SU-DHL-6 (cell line): Measurements from ENCODE around the gene KLF16.

Source experiments
- CTCF ChIP-seq: fragments of 200-600 bp; sonication (generic); IDR thresholded peaks from one replicate; pipeline ENCODE4 v1.5.1; 2017; ENCODE audit warnings: antibody characterized with exemption, mild to moderate bottlenecking, low read length, moderate library complexity; ENCODE audit not compliant: insufficient read depth, poor library complexity, severe bottlenecking
- EZH2phosphoT487 ChIP-seq: fragments of 200-600 bp; sonication (generic), shearing (Covaris generic); conservative IDR thresholded peaks from 2 replicates; pipeline ENCODE4 v1.6.1; 2018; ENCODE audit warnings: mild to moderate bottlenecking, antibody characterized with exemption, low read length, moderate library complexity, mixed read lengths

GRCh38 chr19:1811942-1812425 lies 51.4 kb downstream of the KLF16 start, which contains the start of gene ATP8B3:
- TF ChIP-seq CTCF (peak; percentile 29), EZH2phosphoT487 (no peak)
